B cell (primary cell): ENCODE measurements around the gene EPN2. TPM values are rescaled to one million over a fixed set of nuclear protein-coding genes. Genes with fewer than 3 reads are reported as not detected.

Source experiments
- ATAC-seq: fragments of 200-7000 bp; cut with Tn5 transposase; one replicate; pipeline ENCODE4 v1.10.0; 2021; ENCODE audit warnings: low read depth, mild to moderate bottlenecking, moderate number of reproducible peaks, moderate library complexity
- CTCF ChIA-PET: fragments of 350-600 bp; sonication (Branson Sonifier 250); formaldehyde crosslinking; loops from one replicate; lab custom pipeline; 2021; ENCODE audit warnings: antibody characterized with exemption, inconsistent platforms; lab: Charles Lee
- POLR2A ChIA-PET: fragments of 350-600 bp; sonication (Branson Sonifier 250); formaldehyde crosslinking; loops from one replicate; lab custom pipeline; 2021; ENCODE audit warnings: antibody characterized with exemption; lab: Charles Lee
- DNase-seq: peaks from one replicate; pipeline ENCODE4 v3.0.0; 2013
- H2AFZ ChIP-seq: 2 replicates; pipeline ENCODE4 v1.6.1; 2012; ENCODE audit warnings: mild to moderate bottlenecking, low read depth, low read length; ENCODE audit not compliant: insufficient read depth, poor library complexity, severe bottlenecking
- H3K27ac ChIP-seq, 2 donors: 1 replicate in 1 of 2; 2 replicates in 1 of 2; pipeline ENCODE4 v1.5.1; 2012 to 2013; ENCODE audit warnings: low read length in 2 of 2, mild to moderate bottlenecking in 2 of 2, moderate library complexity in 1 of 2
- H3K27me3 ChIP-seq, 4 experiments: fragments of 200-600 bp in 1 of 4; sonication (generic) in 1 of 4; replicated peaks in 1 of 4; 1 replicate in 2 of 4; 2 replicates in 2 of 4; pipeline versions ENCODE4 v1.6.1 to v1.7.0; 2013 to 2016; ENCODE audit warnings: low read length in 3 of 4, mild to moderate bottlenecking in 2 of 4, mixed read lengths in 1 of 4, moderate library complexity in 1 of 4; ENCODE audit not compliant: insufficient read depth in 4 of 4, control insufficient read depth in 3 of 4; ENCODE audit errors: control extremely low read depth in 1 of 4
- H3K36me3 ChIP-seq, 2 experiments: replicated peaks in 1 of 2; 1 replicate in 1 of 2; 2 replicates in 1 of 2; pipeline versions ENCODE4 v1.6.1 to v1.7.1; 2013; ENCODE audit warnings: low read length in 1 of 2; ENCODE audit not compliant: insufficient read depth in 2 of 2, control insufficient read depth in 1 of 2; ENCODE audit errors: control extremely low read depth in 1 of 2, extremely low read depth in 1 of 2
- H3K4me1 ChIP-seq, 2 donors: fragments of 200-600 bp in 1 of 2; sonication (generic) in 1 of 2; 1 replicate in 1 of 2; 2 replicates in 1 of 2; pipeline versions ENCODE4 v1.5.1 to v1.6.1; 2013 to 2017; ENCODE audit warnings: low read length in 2 of 2; ENCODE audit not compliant: control insufficient read depth in 2 of 2, insufficient read depth in 2 of 2
- H3K4me2 ChIP-seq: replicated peaks from 2 replicates; pipeline ENCODE3; 2012; ENCODE audit warnings: mild to moderate bottlenecking, low read depth, low read length; ENCODE audit not compliant: poor library complexity, severe bottlenecking
- H3K4me3 ChIP-seq, 5 experiments: fragments of 200-600 bp in 1 of 5; sonication (generic) in 1 of 5; 1 replicate in 3 of 5; 2 replicates in 2 of 5; pipeline versions ENCODE4 v1.5.1 to v1.7.0; 2011 to 2016; ENCODE audit warnings: low read length in 4 of 5, mild to moderate bottlenecking in 4 of 5, low read depth in 2 of 5, control low read depth in 1 of 5, moderate library complexity in 1 of 5; ENCODE audit not compliant: insufficient read depth in 1 of 5; ENCODE audit errors: control extremely low read depth in 1 of 5, extremely low read depth in 1 of 5
- H3K79me2 ChIP-seq: fragments of 200-600 bp; sonication (generic); one replicate; pipeline ENCODE4 v1.6.0; 2016; ENCODE audit warnings: low read length; ENCODE audit not compliant: control insufficient read depth, insufficient read depth
- H3K9ac ChIP-seq: fragments of 200-600 bp; sonication (generic); 2 replicates; pipeline ENCODE4 v1.6.1; 2017; ENCODE audit warnings: mild to moderate bottlenecking, low read length, moderate library complexity
- H3K9me3 ChIP-seq, 3 donors: one replicate each; pipeline versions ENCODE4 v1.6.1 to v1.7.1; 2013; ENCODE audit warnings: low read length in 2 of 3; ENCODE audit not compliant: control insufficient read depth in 2 of 3, insufficient read depth in 1 of 3; ENCODE audit errors: control extremely low read depth in 1 of 3
- H4K20me1 ChIP-seq: 2 replicates; pipeline ENCODE4 v1.6.0; 2012; ENCODE audit warnings: mild to moderate bottlenecking, low read length; ENCODE audit not compliant: insufficient read depth, control insufficient read depth, poor library complexity, severe bottlenecking
- H3K27ac Mint-ChIP-seq: one replicate; pipeline ENCODE4 v1.8.0; 2021; ENCODE audit warnings: mixed read lengths
- H3K27me3 Mint-ChIP-seq: one replicate; pipeline ENCODE4 v1.8.0; 2021; ENCODE audit warnings: mixed read lengths
- H3K4me1 Mint-ChIP-seq: one replicate; pipeline ENCODE4 v1.8.0; 2021; ENCODE audit warnings: mixed read lengths
- H3K4me3 Mint-ChIP-seq: one replicate; pipeline ENCODE4 v1.8.0; 2021; ENCODE audit warnings: mixed read lengths
- H3K9me3 Mint-ChIP-seq: one replicate; pipeline ENCODE4 v1.8.0; 2022; ENCODE audit warnings: mixed read lengths; ENCODE audit not compliant: insufficient read depth
- CTCF ChIP-seq: fragments of 200-600 bp; IDR thresholded peaks from one replicate; pipeline ENCODE4 v1.8.0; 2022; ENCODE audit warnings: antibody characterized with exemption, mild to moderate bottlenecking
- EZH2 ChIP-seq: IDR thresholded peaks from 2 replicates; pipeline ENCODE4 v1.6.1; 2012; ENCODE audit warnings: borderline replicate concordance, low read depth, mild to moderate bottlenecking, moderate library complexity, low read length; ENCODE audit not compliant: insufficient read depth, poor library complexity, severe bottlenecking
- WGBS: methylation state at CpG from one replicate; pipeline ENCODE4 v1.1.5; 2013; ENCODE audit warnings: missing lambda C conversion rate; ENCODE audit not compliant: insufficient coverage; 5-methylcytosine and 5-hydroxymethylcytosine counted together
- intact Hi-C: fragments of 100-400 bp; cut with micrococcal nuclease; formaldehyde crosslinking; loops from one replicate; pipeline ENCODE4 v1.10.0; 2022
- polyA plus RNA-seq: library from polyadenylated mRNA; depleted of rRNA; stranded (reverse); fragments of >200 nt; gene quantifications from 2 replicates; pipeline ENCODE4 v1.2.3, GENCODE V29; 2012
- total RNA-seq, 2 donors: library from RNA; stranded (reverse); fragments of 120-200 nt in 1 of 2; gene quantifications; 1 replicate in 1 of 2; 2 replicates in 1 of 2; pipeline versions ENCODE4 v1.2.3 to v1.2.4, GENCODE V29; 2013 to 2022

EPN2 gene
- total and polyA plus RNA-seq, 2 donors (not counting 1 experiment from before 2014, with no cell fraction given): 15.7 to 35.6 TPM

- Histone ChIP-seq H3K36me3 (peaks cover 0 to 45% of the 10 kb centered on the region in 2 experiments), H3K79me2 (peaks cover 2% of the 10 kb centered on the region), H3K27ac (no peak overlapping the region), H4K20me1 (peaks cover 12% of the 10 kb centered on the region), H3K4me3 (no peak overlapping the region), H3K27me3 (peaks cover 0 to 19% (median 0%) of the 10 kb centered on the region in 4 experiments), H3K4me1 (peaks cover 4 to 6% of the 10 kb centered on the region in 2 donors), H3K9ac (no peak overlapping the region), H2AFZ (no peak overlapping the region), H3K9me3 (no peaks in the 10 kb centered on the region), H3K4me2 (no peak overlapping the region)
- Mint-ChIP-seq H3K9me3 (no peaks in the 10 kb centered on the region), H3K4me3 (no peak overlapping the region), H3K27me3 (peaks cover 16% of the 10 kb centered on the region), H3K27ac (no peak overlapping the region), H3K4me1 (peaks cover 10% of the 10 kb centered on the region)
- no peak for DNase-seq
- intact Hi-C loops: no loop called here
- TF ChIP-seq CTCF (no peak), EZH2 (no peak)
- ChIA-PET CTCF (no interaction called here), POLR2A (no interaction called here)
- 96% methylated on average over 6 of the region's 6 CpGs for WGBS
- ATAC-seq: no peak
These were observed 146.7 kb downstream of the EPN2 start for GRCh38 chr17:19383681-19384470.

GRCh38 chr17:19384723-19385391 is 147.7 kb downstream of the EPN2 start:
- Histone ChIP-seq H2AFZ (no peak overlapping the region), H3K27me3 (peaks cover 0 to 20% (median 0%) of the 10 kb centered on the region in 4 experiments), H3K36me3 (peaks cover 0 to 42% of the 10 kb centered on the region in 2 experiments), H3K4me1 (no peaks in the 10 kb centered on the region), H3K9me3 (no peaks in the 10 kb centered on the region), H3K27ac (no peak overlapping the region), H4K20me1 (peaks cover 12% of the 10 kb centered on the region), H3K79me2 (no peaks in the 10 kb centered on the region), H3K4me2 (no peak overlapping the region), H3K9ac (no peak overlapping the region), H3K4me3 (no peak overlapping the region)
- DNase-seq (no peak), ATAC-seq (no peak)
- intact Hi-C loops: no loop called here
- Mint-ChIP-seq H3K27ac (no peak overlapping the region), H3K4me1 (no peaks in the 10 kb centered on the region), H3K27me3 (peaks cover 21% of the 10 kb centered on the region), H3K9me3 (no peaks in the 10 kb centered on the region), H3K4me3 (no peak overlapping the region)
- POLR2A ChIA-PET: no interaction called here
- TF ChIP-seq EZH2 (no peak), CTCF (no peak)
- 45% methylated on average over 16 of the region's 16 CpGs for WGBS
- CTCF ChIA-PET: interaction anchor here (1.2 kb wide), 1 partner anchor 22 kb away, joined by 5 read pairs; the partner anchor contains the start of gene B9D1
